Amniotic epithelial cell (primary cell): ENCODE measurements around the gene DHRS9.

Source experiments
- DNase-seq: peaks from one replicate; pipeline ENCODE4 v3.0.0-alpha.2; 2010; ENCODE audit warnings: low read depth

Gene DHRS9

DNA sequence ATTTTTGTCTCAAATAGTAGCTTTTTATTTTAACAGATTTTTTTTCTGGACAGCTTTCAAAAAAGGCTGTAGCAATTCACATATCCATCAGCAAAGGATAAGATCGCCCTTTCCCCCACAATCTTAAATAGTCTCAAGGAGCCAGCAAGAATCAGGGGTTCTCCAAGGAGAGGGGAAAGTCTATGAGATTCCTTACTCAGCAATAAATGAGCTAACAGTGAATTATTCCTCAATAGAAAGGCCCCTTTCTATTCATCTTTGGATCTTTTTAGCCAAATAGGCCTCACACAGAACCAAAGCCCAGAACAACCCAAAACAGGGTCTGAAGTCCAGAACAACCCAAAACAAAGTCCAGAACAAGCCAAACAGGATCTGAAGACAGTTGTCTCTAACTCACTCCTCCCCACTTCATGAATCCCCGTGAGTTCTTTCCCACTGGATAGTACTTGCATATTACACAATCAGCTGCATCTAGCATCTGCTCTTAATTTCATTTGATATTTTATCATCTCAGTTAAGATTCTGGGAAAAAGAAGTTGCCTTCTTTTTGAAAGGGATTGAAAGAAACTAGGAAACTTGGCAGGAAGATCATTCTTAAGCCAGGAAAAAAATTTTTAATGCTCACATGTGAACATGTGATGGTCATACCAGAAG, 3.4 kb upstream of the DHRS9 start:
- no peak for DNase-seq

DNA sequence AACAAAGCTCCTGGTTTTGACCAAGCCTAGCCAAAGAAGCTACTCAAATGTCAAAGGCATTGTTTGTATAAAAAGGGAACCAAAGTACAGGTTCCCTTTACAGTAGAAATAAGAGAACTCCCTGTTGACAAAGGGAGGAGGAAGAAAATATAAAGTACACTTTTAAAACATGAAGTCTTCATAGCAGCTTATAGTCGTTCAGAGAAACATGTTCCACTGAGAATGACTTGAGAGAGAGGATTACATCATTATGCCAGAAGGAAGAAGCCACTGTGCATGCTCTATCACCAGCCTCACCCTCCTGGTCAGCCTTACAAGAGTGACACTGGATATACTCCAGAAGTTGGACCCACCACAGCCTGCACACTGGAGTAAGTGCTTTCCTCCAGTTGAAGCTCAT, 2.5 kb upstream of the DHRS9 start:
- DNase-seq: no peak

DNA sequence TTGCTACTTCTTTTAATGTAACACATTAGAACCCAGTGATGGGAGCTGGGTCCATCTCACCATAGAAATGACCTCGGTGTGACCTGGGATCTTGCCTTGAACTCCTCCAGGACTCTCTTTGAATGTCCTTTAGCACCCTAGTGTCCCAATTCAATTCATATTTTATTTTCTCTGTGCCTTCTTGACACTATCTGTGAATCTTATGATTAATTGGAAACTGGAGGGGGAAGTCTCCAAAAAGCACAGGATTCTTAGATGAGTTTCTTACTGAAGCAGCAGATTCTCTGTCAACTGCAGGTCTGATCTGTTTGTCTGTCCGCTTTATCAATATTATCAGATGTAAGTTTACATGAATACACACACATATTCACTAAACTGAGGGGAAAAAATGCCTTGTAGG, 470 bp downstream of the DHRS9 start:
- no peak for DNase-seq

DNA sequence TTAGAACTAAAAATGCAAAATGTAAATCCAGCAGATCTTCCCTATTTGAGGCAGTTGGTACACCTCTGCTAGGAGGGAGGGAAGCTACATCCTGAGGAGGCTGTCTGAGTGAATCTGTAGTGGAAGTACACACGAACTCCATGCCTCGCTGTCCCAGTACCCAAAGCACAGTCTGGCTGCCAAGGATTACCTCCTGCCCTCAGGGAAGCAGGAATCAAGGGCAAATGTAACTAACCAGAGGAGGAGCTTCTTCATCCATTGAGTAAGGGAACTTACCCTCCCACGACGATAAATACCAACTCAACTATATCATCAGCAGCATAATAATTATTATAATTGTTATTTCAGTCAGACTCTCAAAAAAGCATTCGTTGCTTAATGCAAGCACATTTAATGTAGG, 2.1 kb downstream of the DHRS9 start:
- DNase-seq: peak; percentile 44

DNA sequence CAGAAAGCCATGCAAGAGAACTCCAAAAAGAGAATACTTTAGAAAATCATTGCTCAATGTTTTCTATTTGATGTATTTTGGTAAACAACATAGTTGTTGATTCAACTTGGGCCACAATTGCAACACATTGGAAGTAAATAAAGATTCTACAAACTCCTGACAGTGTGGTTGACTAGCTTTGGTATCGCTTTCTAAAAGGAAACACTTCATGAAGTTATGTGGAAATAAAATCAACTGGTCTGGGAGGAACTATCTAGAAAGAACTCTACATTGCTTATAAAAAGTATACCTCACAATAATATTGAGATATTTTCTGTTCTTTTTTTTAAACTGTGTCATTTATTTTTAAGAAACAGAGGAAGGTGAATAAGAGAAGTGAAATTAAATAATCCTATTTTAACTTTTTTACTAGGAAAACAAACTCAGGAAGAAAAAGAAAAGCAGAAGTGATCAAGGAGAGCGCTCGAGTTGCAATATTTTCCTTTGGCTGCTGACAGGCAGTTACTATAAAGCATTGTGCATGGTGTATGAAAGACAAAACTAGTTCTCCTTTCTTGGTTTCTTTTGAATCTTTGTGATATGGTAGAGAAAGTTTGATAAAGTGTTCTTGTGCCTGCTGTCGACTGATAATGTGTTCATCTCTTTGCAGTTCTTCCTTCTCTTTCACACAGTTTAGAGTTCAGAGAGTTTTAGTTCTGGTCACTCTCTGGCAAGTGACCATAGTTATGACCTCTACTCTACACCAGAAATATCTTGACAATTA, 3.0 kb downstream of the DHRS9 start:
- DNase-seq: peak; percentile 29

DNA sequence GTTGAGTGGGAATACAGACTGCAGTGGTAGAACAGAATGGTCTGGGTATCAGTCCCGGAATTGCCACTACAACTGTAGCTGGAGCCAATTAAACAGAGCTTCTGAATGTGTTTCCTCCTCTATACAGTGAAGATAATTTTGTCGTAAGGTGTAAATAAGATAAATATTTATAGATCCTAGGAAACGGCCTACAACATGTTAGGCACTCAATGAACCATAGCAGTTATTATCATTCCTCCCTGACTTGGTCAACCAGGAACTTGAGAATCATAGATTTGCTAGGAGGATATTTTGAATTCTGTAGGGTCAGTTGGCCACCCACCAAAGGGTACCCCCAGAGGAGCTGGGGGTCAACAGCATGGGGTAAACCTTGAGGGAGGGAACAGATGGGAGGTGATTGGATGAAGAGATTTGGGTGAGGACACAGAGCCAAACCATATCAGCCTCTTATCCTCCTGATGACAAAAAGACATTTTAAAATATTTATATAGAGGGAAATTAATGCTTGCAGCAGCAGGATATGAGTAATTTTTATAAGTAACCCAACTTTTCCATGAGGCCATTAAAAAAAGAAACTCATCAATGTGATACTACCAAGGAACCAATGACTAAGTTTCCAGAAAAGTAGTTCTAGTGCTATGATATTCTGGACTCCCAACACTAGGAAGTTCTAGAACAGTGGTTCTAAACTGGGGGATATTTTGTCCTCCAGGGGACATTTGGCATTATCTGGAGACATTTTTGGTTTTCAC, 4.0 kb downstream of the DHRS9 start:
- no peak for DNase-seq

DNA sequence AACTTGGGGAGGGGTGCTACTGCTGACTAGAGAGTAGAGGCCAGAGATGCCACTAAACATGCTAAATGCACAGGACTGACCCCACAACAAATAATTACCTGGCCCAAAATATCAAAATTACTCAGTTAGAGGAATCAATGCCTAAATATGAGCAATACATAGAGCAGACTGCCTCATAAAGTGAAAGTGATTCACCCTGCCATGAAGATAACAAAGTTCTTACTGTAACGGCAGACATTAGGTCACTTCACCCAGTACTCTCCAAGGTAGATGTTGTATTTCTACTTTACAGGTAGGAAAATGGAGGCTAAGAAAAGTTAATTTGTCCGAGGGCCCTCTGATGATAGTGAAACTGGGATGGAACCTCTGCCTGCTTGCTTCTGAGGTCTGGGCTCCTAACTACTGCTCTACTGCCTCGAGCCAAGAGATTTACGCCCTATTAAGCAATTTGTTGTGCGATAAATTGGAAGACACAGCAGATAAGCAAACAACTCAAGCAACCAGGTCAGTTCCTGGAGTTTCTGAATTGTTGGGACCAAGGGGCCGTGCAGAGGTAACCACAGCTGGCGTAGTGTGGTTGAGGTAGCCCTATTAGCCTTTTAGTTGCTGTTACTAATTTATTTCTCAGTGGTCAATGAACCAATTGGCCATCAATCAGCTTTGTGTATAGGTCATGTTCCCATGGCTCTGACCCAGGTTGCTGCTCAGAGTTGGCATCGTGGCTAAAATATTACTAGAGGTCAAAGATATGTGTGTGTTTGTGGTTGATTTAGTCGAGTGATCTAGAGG, 4.8 kb downstream of the DHRS9 start:
- peak; percentile 49 for DNase-seq

DNA sequence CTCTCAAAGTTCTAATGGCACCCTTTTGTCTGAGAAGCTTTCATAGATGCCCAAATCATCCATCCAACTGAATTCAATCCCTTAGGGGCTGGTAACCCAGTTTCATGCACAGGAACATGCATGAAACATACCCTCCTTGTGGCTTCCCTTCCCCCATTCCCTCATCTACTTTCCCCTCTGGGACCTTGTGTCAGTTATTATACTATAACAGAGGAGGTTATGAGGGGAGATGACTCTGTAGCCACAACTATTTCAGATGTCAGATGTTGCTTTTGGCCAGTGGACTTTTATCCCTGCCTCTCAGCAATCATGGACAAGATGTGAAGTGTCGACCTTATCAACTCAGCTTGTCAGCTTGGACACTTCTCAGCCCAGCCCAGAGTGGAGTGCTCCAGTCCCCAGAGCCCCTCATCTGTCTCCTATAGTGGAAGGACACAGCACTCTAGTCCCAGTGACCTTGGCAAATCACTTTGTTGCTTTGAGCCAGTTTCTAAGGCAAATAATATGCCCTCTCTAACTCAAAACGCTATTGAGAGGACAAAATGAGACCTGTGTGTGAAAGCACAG, 8.4 kb downstream of the DHRS9 start:
- no peak for DNase-seq

DNA sequence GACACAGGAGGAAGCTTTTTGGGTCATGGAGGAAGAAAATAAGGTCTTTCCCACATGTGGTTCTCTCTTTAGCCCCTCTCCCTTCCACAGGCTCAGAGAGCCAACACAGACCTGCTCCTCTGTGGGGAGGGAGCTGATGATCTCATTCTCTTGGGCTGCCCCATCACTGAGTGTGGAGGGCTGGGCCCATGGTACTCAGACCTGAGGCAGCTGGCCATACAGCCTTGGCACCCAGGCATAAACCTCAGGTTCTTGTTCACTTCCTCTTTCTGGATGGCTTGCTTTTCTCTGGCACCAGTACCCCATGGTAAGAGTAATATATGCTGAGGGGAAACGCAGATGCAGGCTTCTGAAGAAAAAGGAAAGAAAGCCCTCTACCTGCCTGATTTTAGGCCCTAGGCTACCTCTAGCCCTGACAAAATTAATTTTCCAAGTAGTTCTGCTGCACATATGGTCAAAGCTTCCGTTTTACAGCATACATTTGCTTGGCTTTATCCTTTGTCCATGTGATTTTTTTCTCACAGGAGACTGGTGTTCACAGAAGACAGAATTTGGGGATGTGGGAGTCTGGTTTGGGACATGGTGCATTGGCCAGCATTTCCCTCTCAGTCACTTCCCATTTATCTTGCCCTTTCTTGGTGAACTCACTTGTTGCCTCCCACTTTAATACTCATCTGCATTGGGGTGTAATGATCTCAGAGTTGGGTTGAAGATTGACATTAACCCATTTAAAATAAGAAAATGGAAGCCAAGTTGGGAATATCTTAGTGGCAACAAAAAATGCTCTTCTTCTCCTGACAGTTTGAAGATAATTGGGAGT, 11.1 kb downstream of the DHRS9 start:
- DNase-seq: no peak

DNA sequence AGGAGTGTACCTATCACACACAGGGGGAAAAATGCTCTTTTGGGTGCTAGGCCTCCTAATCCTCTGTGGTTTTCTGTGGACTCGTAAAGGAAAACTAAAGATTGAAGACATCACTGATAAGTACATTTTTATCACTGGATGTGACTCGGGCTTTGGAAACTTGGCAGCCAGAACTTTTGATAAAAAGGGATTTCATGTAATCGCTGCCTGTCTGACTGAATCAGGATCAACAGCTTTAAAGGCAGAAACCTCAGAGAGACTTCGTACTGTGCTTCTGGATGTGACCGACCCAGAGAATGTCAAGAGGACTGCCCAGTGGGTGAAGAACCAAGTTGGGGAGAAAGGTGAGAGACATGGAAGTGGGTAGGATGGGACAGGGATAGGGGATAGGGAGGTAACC, 12.2 kb downstream of the DHRS9 start:
- peak; percentile 54 for DNase-seq

DNA sequence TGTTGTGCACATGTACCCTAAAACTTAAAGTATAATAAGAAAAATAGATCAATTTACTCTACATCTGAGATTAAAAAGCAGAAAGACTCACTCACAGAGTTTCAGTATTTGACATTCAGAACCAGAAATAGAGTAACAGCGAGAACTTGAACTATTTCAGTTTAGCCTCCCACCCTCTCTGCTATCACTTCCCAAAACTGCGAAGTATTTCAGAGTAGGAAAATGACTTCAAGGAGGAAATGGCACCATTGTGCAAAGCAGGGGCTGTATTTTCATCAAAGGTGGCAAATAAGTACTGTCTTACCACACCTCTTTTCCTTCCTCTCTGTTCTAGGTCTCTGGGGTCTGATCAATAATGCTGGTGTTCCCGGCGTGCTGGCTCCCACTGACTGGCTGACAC, 13.6 kb downstream of the DHRS9 start:
- DNase-seq: no peak

DNA sequence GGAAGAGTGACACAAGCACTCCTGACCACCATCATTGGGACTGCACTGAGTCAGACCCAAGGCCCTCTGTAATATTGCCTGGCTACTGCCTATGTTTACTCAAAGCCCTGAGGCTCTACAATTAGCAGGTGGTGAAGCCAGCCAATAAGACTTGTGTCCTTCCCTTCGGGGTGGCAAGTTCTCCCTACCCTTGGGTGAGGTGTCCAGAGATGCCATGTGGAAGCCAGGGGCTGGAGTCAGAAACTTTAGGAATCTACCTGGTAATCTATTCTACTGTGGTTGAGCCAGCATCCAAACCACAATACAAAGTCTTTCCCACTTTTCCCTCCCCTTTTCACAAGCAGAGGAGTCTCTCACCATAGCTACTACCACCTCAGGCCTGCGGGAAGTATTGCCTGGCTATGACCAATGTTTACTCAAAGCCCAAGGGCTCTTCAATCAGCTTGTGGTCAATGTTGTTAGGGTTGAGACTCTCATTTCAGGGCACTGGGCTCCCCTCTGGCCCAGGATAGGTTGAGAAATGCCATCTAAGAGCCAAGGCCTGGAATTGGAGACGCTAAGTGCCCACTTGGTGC, 17.6 kb downstream of the DHRS9 start:
- no peak for DNase-seq

DNA sequence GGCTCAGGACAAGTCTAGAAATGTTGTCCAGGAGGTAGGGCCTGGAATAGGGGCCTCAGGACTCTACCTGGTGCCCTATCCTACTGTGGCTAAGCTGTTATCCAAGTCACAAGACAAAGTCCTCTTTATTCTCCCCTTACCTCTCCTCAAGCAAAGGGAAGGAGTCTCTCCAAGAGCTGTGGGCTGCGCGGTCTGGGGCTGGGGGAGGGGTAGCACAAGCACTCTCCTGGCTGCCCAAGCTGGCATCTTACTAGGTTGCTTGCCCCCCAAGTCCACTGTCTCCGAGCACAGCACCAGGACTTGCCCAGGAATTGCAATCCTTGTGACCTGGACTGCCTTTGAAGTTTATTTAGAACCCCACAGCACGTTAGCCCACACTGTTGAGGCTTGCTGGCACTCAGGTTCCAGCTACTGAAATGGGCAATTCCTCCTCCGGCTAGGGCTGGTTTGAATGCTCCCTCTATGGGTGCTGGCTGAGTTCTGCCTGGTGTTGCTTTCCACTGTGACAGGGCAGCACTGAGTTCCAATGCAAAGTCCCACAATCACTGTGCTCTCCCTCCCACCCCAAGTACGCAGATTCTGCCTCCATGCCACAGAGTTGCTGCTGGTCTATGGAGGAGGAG, 18.5 kb downstream of the DHRS9 start:
- no peak for DNase-seq

DNA sequence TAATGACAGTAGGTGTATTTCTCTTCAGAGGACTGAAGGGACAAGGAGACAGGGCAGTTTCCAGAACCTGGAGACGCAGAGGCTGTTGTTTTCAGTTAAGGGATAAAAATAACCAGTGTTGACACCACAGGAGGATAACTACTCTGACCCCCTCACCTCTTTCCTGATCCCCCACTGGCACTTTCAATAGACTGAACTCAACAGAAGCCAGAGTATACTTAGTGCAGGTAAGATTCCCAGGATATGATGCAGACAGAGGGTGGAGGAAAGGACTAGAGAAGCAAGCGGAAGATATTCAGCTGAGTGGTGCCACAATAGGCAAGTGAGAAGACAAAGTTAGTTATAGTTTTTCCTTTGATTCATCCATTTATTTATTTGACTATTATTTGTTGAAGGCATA, 19.8 kb downstream of the DHRS9 start:
- DNase-seq: no peak

DNA sequence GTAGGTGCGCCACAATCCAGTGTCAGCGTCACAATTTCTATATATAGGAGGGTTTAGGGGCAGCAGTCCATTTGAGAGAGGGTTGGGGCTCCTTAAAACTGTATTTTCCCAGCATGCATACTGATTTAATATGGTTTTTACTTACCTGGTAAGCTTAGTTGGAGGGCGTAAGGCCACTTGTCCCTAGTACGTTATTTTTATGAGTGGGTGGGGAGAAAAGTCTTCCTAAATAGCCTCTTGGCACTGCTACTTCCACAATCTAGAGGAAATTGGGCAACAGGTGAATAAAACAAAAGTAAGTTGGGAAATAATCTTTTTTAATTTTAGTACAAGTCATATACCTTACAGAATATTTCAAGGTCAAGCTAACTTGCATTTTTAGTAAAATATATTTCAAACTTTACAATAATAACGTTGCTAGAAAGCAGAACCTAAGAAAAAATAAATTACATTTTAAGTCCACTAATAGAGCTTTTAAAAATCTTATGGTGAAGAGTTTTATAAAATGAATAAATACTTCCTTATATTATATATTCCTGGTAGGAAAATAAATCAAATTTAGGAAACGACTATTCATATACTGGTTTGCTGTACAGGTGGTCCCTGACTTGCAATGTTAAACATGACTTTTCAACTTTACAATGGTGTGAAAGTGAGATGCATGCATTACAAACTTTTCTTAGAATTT, 20.9 kb downstream of the DHRS9 start:
- DNase-seq: no peak

DNA sequence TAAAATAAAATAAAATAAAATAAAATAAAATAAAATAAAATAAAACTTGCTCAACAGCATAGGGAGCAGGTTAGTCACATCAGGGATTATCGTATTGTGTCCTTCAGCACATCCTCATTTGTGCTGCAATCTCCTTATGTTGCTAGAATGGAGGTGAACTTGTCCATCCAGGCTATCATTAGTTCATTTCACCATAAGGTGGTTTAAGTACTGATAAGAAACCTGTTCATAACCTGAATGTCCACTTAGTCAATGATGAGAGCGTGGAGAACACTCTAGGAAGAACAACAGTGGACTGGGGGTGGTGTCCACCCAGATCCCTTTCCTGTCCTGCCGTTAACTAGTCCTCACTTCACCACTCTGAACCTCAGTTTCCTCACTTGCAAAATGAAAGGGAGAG, 21.9 kb downstream of the DHRS9 start:
- DNase-seq: no peak

DNA sequence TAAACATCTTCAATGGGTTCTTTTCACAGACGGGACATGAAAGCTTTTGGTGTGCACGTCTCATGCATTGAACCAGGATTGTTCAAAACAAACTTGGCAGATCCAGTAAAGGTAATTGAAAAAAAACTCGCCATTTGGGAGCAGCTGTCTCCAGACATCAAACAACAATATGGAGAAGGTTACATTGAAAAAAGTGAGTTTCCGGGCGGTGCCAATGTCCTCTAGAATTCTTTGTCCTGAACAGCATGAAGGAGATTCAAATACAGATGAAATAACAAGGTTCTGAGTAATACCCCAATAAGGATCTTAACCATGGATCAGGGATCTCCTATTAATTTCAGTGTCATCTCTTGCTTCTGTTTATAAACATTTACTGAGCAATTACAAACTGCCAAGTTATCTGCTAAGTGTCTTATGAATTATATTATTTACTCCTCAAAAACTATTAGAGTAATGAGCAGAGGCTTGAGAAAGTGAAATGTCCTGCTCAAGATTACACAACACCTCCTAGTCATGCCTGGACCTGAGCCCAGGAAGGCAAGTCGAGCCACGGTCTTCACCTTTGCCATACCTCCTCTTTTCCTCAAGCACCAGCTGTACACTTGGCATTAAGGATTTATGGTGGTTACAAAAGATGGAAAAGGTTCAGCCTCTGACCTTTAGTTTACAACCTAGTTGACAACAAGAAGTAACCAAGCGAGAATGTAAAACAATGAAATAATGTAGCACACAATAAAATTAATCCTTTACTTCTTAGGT, 22.6 kb downstream of the DHRS9 start:
- peak; percentile 90 for DNase-seq

DNA sequence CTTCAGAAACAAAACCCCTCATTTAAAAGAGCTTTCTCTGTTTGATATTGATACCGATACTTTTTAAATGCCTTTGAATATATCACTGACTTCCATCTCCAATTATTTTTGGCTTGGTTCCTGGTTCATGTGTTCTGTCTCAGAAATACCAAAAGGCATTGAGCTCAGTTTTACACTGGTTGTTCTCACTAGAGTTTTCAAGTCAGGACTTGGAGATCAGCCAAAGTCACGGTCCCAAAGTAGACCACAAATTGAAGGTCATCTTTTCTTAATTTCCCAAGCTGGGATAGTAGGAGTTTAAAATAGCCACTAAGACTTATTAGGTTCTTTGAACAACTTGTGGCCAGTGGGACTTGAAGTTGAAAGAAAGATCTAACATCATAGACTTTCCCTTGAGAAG, 24.2 kb downstream of the DHRS9 start:
- DNase-seq: no peak

DNA sequence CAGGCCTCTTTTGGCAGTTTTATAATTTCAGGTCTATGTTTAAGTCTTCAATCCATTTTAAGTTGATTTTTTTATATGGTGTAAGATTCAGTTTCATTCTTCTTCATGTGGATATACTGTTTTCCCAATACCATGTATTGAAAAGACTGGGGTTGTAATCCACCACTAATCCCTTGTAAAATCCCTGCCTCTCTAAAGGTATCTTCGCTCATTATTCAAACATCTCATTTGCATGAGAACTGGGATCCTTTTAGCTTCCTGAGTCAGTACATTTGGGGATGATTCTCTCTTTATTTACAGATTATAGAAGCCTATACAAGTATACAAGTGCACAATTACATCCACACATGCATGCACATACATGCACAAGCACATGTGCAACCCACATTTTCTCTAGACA, 25.3 kb downstream of the DHRS9 start:
- no peak for DNase-seq
